PFSK-1 (cell line): ENCODE data around the gene HFM1.

ENCODE experiments used
- FOXP2 ChIP-seq: optimal IDR thresholded peaks from 2 replicates; pipeline ENCODE3; 2011; ENCODE audit warnings: borderline replicate concordance, control low read depth, inconsistent platforms; ENCODE audit not compliant: insufficient read depth; ENCODE audit errors: extremely low read length, extremely low read depth
- POLR2AphosphoS5 ChIP-seq: IDR thresholded peaks from 2 replicates; pipeline ENCODE4 v1.6.1; 2012; ENCODE audit warnings: low read depth, mild to moderate bottlenecking, control low read depth, low read length, moderate library complexity
- REST ChIP-seq, 2 experiments: IDR thresholded peaks; 2 replicates each; pipeline versions ENCODE4 v1.6.1 to v1.8.0; 2011 to 2012; ENCODE audit warnings: low read depth in 2 of 2, low read length in 2 of 2, control low read depth in 1 of 2, inconsistent platforms in 1 of 2, mild to moderate bottlenecking in 1 of 2, moderate library complexity in 1 of 2; ENCODE audit not compliant: insufficient read depth in 1 of 2
- SIN3A ChIP-seq: IDR thresholded peaks from 2 replicates; pipeline ENCODE4 v1.6.1; 2012; ENCODE audit warnings: mild to moderate bottlenecking, low read length, moderate library complexity, borderline replicate concordance; ENCODE audit not compliant: insufficient read depth
- TAF1 ChIP-seq: IDR thresholded peaks from 2 replicates; pipeline ENCODE4 v1.6.1; 2012; ENCODE audit warnings: low read length, control low read depth, borderline replicate concordance; ENCODE audit not compliant: insufficient read depth

Gene HFM1

GRCh38 chr1:91224878-91225277 lies 179.8 kb downstream of the HFM1 start:
- TF ChIP-seq SIN3A (no peak), TAF1 (no peak), REST (IDR thresholded peaks at IDR 0.05; ENCODE audit: insufficient read depth in 1 of 2, low read depth in 2 of 2, low read length in 2 of 2) (no peak), POLR2AphosphoS5 (no peak), FOXP2 (no peak)

DNA sequence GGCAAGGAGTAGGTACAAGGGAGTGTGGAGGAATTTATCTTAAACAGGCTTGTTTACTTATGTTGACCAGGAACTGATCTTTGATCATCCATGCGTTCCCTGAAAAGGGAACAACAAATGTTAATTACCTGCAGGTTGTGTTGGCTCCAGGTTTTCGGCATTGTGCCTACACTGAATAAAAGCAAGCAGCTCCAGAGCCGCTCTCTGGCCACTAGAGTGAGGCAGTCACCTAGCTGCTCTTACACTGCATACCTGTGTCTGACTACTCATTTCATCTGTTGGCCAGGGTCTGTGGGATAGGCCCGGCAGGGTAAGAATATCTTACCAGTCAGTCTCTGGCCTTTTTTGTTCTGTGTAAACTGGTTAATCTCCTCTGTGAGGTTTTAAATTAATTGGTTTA lies 183.6 kb downstream of the HFM1 start:
- TF ChIP-seq POLR2AphosphoS5 (no peak), FOXP2 (no peak), TAF1 (no peak), REST (IDR thresholded peaks at IDR 0.05; ENCODE audit: insufficient read depth in 1 of 2, low read depth in 2 of 2, low read length in 2 of 2) (no peak), SIN3A (no peak)

- TF ChIP-seq FOXP2 (no peak), POLR2AphosphoS5 (no peak), TAF1 (no peak), REST (IDR thresholded peaks at IDR 0.05; ENCODE audit: insufficient read depth in 1 of 2, low read depth in 2 of 2, low read length in 2 of 2) (no peak), SIN3A (no peak)
These were observed 186.7 kb downstream of the HFM1 start for GRCh38 chr1:91217911-91218310.
